GM21717 (cell line): ENCODE data around the gene PGM2.

Experiments used
- ATAC-seq: cut with Tn5 transposase; IDR thresholded peaks from one replicate; pipeline ENCODE4 v1.9.1; 2021; ENCODE audit warnings: mild to moderate bottlenecking, moderate library complexity; ENCODE audit not compliant: unreplicated experiment

Gene PGM2

GRCh38 chr4:37860266-37860665, 33.8 kb downstream of the PGM2 start:
- ATAC-seq = no peak

GRCh38 chr4:37862961-37863360, 36.5 kb downstream of the PGM2 start:
- no peak for ATAC-seq

- no peak for ATAC-seq
Measured at GRCh38 chr4:37864786-37865185, 38.3 kb downstream of the PGM2 start.

GRCh38 chr4:37865450-37865849, 39.0 kb downstream of the PGM2 start:
- ATAC-seq = no peak

- ATAC-seq = no peak
Measured at GRCh38 chr4:37867102-37867501, 40.6 kb downstream of the PGM2 start.

- ATAC-seq = no peak
Measured at GRCh38 chr4:37868238-37868637, 41.8 kb downstream of the PGM2 start.

- peak; percentile 56 for ATAC-seq
Measured at GRCh38 chr4:37872310-37872988, 46.0 kb downstream of the PGM2 start.

GRCh38 chr4:37873386-37873785, 46.9 kb downstream of the PGM2 start:
- no peak for ATAC-seq

- ATAC-seq = no peak
Measured at GRCh38 chr4:37876156-37876555, 49.7 kb downstream of the PGM2 start.

GRCh38 chr4:37879365-37879764, 52.9 kb downstream of the PGM2 start:
- ATAC-seq = no peak

- ATAC-seq = no peak
Measured at GRCh38 chr4:37881811-37882210, 55.3 kb downstream of the PGM2 start.

GRCh38 chr4:37882665-37883296, 56.3 kb downstream of the PGM2 start:
- no peak for ATAC-seq

GRCh38 chr4:37884855-37885487, 58.5 kb downstream of the PGM2 start:
- no peak for ATAC-seq

- no peak for ATAC-seq
Measured at GRCh38 chr4:37885496-37885895, 59.0 kb downstream of the PGM2 start.

- peak; percentile 1 for ATAC-seq
Measured at GRCh38 chr4:37889849-37890800, 63.6 kb downstream of the PGM2 start.

- peak; percentile 34 for ATAC-seq
Measured at GRCh38 chr4:37890801-37891259, 64.3 kb downstream of the PGM2 start, which contains the start of gene TBC1D1. TSS of gene TBC1D1 (plus strand) at chr4:37891084. CDS start at chr4:37902096, 11,012 bp downstream.

- peak; percentile 62 for ATAC-seq
Measured at GRCh38 chr4:37891260-37892159, 65.0 kb downstream of the PGM2 start.

GRCh38 chr4:37892641-37893040, 66.2 kb downstream of the PGM2 start:
- peak; percentile 57 for ATAC-seq

- no peak for ATAC-seq
Measured at GRCh38 chr4:37893164-37893563, 66.7 kb downstream of the PGM2 start.

GRCh38 chr4:37895271-37895670, 68.8 kb downstream of the PGM2 start:
- no peak for ATAC-seq
